Measurements from ENCODE around the gene MFGE8. TPM values are rescaled to one million over a fixed set of nuclear protein-coding genes. Genes with fewer than 3 reads are reported as not detected.

Gene MFGE8
- total and polyA plus RNA-seq, 7 donors = 137 to 771 (median 253) TPM

DNA sequence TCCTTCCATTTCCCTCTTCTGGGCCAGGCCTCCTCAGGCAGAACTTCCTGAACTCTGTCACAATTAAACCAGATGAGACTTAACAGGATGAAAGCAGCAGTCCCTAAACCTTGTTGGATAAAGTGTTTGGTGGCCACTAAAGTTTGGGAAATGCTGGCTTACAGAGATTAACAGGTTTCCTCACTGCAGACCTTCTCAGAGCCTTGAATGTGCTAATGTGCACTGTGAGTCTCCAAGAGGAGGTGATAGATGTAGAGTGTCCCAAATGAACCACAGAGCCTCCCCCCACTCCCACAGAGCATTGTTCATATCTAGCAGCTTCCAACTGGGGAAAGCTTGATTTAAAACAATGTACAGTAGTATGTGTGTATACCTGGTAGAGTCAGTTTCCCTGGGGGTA lies 60.7 kb downstream of the MFGE8 start:
- ATAC-seq = no peak
- no peaks in the 10 kb centered on the region for H3K4me1 ChIP-seq
- H3K9me3 ChIP-seq = no peaks in the 10 kb centered on the region
- TF ChIP-seq, protein P1, sequence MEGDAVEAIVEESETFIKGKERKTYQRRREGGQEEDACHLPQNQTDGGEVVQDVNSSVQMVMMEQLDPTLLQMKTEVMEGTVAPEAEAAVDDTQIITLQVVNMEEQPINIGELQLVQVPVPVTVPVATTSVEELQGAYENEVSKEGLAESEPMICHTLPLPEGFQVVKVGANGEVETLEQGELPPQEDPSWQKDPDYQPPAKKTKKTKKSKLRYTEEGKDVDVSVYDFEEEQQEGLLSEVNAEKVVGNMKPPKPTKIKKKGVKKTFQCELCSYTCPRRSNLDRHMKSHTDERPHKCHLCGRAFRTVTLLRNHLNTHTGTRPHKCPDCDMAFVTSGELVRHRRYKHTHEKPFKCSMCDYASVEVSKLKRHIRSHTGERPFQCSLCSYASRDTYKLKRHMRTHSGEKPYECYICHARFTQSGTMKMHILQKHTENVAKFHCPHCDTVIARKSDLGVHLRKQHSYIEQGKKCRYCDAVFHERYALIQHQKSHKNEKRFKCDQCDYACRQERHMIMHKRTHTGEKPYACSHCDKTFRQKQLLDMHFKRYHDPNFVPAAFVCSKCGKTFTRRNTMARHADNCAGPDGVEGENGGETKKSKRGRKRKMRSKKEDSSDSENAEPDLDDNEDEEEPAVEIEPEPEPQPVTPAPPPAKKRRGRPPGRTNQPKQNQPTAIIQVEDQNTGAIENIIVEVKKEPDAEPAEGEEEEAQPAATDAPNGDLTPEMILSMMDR (IDR thresholded peaks at IDR 0.05) = no peak
- no peaks in the 10 kb centered on the region for H3K36me3 ChIP-seq (ENCODE audit: insufficient read depth in 1 of 2, low read depth in 1 of 2)
- H3K27ac ChIP-seq = no peak overlapping the region
- no peak overlapping the region for H3K4me3 ChIP-seq
- peaks cover 0 to 7% (median 5%) of the 10 kb centered on the region in 3 donors for H3K27me3 ChIP-seq (ENCODE audit: insufficient read depth in 3 of 3, low read length in 2 of 3)
- no peak for DNase-seq
- intact Hi-C loops (cut with DNase I) = no loop called here

DNA sequence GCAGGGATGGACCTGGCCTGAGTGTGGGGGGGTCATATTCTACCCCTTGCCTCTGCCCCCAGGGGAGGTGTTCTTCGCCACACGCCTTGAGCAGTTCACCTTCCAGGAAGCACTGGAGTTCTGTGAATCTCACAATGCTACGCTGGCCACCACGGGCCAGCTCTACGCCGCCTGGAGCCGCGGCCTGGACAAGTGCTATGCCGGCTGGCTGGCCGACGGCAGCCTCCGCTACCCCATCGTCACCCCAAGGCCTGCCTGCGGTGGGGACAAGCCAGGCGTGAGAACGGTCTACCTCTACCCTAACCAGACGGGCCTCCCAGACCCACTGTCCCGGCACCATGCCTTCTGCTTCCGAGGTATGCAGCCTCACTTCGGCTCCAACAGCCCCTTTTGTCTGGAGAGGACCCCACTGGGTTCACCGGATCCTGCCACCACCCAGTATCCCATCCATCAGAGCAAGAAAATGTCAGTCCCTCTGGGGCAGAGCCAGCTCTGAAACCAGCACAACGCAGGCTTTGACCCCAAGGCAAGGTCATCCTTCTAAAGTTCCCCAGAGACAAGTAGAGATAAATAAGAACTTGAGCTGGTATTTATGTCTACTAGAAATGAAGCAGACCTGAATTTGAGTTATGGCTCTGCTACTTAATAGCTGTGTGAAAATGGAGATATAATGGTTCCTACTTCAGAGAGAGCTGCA lies 63.7 kb downstream of the MFGE8 start:
- H3K27ac ChIP-seq = no peak overlapping the region
- TF ChIP-seq, protein P1 (IDR thresholded peaks at IDR 0.05) = no peak
- intact Hi-C loops (cut with DNase I) = no loop called here
- H3K36me3 ChIP-seq (ENCODE audit: insufficient read depth in 1 of 2, low read depth in 1 of 2) = no peaks in the 10 kb centered on the region
- H3K9me3 ChIP-seq = no peaks in the 10 kb centered on the region
- WGBS, 3 donors = 74 to 80% (median 74%) methylated on average over 22 of the region's 22 CpGs
- DNase-seq (no peak), ATAC-seq (no peak)
- H3K4me3 ChIP-seq = no peak overlapping the region
- H3K4me1 ChIP-seq = no peaks in the 10 kb centered on the region
- H3K27me3 ChIP-seq (ENCODE audit: insufficient read depth in 3 of 3, low read length in 2 of 3) = peaks cover 0 to 5% (median 5%) of the 10 kb centered on the region in 3 donors

Other genes with a start within 250 kb of the MFGE8 start
- gene ACAN, start 109.9 kb downstream of the MFGE8 start, total RNA-seq = under 1 TPM; 0.06 to 0.17 (median 0.10) TPM
- under 1 TPM; 0.09 to 0.69 (median 0.21) TPM for gene ACAN, start 109.9 kb downstream of the MFGE8 start, polyA plus RNA-seq
- gene HAPLN3, start 17.8 kb downstream of the MFGE8 start, total RNA-seq = 1 to 10 TPM; 3.5 to 5.8 (median 4.4) TPM
- gene HAPLN3, start 17.8 kb downstream of the MFGE8 start, polyA plus RNA-seq = 1 to 10 TPM; 1.2 to 5.4 (median 1.5) TPM
- 100 to 1,000 TPM in 3 of 4 donors, 10 to 100 TPM in 1; 66.1 to 215 (median 157) TPM for gene ABHD2, start 175.1 kb upstream of the MFGE8 start, total RNA-seq
- 10 to 100 TPM; 10.8 to 30.9 (median 26.7) TPM for gene ABHD2, start 175.1 kb upstream of the MFGE8 start, polyA plus RNA-seq

All from psoas muscle (tissue), 8 donors.